GM12892 (cell line): ENCODE results near the gene MBNL1.

ENCODE experiments used
- POLR2A ChIP-seq: IDR thresholded peaks from 2 replicates; pipeline ENCODE4 v1.6.1; 2011; ENCODE audit warnings: low read depth, low read length, control low read depth
- TAF1 ChIP-seq: IDR thresholded peaks from 2 replicates; pipeline ENCODE4 v1.6.1; 2011; ENCODE audit warnings: low read depth, mild to moderate bottlenecking, control low read depth, low read length, borderline replicate concordance

- TF ChIP-seq POLR2A (no peak), TAF1 (no peak)
Observed at GRCh38 chr3:152319256-152319655, 50.5 kb downstream of the MBNL1 start.
